OCI-LY7 (cell line): ENCODE measurements around the gene CNGA1.

Experiments used
- EZH2phosphoT487 ChIP-seq: fragments of 200-600 bp; sonication (generic); IDR thresholded peaks from 2 replicates; pipeline ENCODE4 v1.6.1; 2018; ENCODE audit warnings: low read depth, borderline replicate concordance, mild to moderate bottlenecking, mixed run types, antibody characterized with exemption, low read length, moderate library complexity, mixed read lengths
- TF ChIP-seq, protein P1 (sequence below): fragments of 200-600 bp; sonication (generic); conservative IDR thresholded peaks from 2 replicates; pipeline ENCODE4 v1.5.1; 2014; ENCODE audit warnings: mild to moderate bottlenecking, antibody characterized with exemption, low read length, moderate library complexity, mixed read lengths

DNA sequence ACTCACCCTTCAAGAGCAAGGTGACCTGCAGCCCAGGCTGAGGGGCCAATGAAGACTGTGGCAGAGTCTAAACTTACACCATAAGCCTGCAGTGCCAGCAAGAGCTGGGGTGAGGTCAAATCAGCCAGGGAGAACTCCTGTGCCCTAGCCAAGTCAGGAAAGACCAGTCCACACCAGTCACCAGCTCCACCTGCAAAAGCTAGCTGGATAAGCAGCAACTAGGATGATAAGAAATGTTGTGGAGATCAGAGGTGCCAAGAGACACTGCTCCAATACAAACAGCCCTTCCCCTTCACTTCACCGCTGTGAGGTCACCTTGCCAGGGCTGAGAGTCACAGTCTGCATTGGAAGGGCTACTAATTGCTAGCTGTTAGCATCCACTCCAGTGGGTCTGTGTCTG lies 31.4 kb upstream of the CNGA1 start:
- TF ChIP-seq, protein P1, sequence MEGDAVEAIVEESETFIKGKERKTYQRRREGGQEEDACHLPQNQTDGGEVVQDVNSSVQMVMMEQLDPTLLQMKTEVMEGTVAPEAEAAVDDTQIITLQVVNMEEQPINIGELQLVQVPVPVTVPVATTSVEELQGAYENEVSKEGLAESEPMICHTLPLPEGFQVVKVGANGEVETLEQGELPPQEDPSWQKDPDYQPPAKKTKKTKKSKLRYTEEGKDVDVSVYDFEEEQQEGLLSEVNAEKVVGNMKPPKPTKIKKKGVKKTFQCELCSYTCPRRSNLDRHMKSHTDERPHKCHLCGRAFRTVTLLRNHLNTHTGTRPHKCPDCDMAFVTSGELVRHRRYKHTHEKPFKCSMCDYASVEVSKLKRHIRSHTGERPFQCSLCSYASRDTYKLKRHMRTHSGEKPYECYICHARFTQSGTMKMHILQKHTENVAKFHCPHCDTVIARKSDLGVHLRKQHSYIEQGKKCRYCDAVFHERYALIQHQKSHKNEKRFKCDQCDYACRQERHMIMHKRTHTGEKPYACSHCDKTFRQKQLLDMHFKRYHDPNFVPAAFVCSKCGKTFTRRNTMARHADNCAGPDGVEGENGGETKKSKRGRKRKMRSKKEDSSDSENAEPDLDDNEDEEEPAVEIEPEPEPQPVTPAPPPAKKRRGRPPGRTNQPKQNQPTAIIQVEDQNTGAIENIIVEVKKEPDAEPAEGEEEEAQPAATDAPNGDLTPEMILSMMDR, result no peak
- TF ChIP-seq EZH2phosphoT487, result no peak
